Smooth muscle cell of the brain vasculature (primary cell): ENCODE results near the gene FARP2.
A peak's percentile ranks its signal among the peaks of the same experiment; 100 is the strongest.
"Not testable (repeated sequence)": the region's sequence is repeated elsewhere in the genome, so short reads cannot be mapped to it uniquely, and the experiment has no call there.

ENCODE experiments used
- DNase-seq: peaks from one replicate; pipeline ENCODE4 v3.0.0-alpha.2; 2012; ENCODE audit warnings: low read depth, low spot score

The FARP2 gene

GRCh38 chr2:241399941-241400922 lies 44.1 kb downstream of the FARP2 start:
- DNase-seq, result no peak

GRCh38 chr2:241408849-241409248 lies 52.8 kb downstream of the FARP2 start:
- no peak for DNase-seq

- DNase-seq, result peak; percentile 43
These were observed 54.7 kb downstream of the FARP2 start for GRCh38 chr2:241410739-241411176.

GRCh38 chr2:241412144-241412543 lies 56.1 kb downstream of the FARP2 start:
- DNase-seq, result peak; percentile 96

GRCh38 chr2:241413501-241413900 lies 57.4 kb downstream of the FARP2 start:
- DNase-seq, result not testable (repeated sequence)

GRCh38 chr2:241413929-241414580 lies 58.0 kb downstream of the FARP2 start:
- DNase-seq, result no peak

- DNase-seq, result no peak
These were observed 59.1 kb downstream of the FARP2 start for GRCh38 chr2:241415196-241415595.

- no peak for DNase-seq
These were observed 61.5 kb downstream of the FARP2 start for GRCh38 chr2:241417626-241418025.

GRCh38 chr2:241421330-241421729 lies 65.2 kb downstream of the FARP2 start:
- no peak for DNase-seq

GRCh38 chr2:241421942-241422341 lies 65.9 kb downstream of the FARP2 start:
- DNase-seq, result not testable (repeated sequence)

- no peak for DNase-seq
These were observed 66.3 kb downstream of the FARP2 start for GRCh38 chr2:241422350-241422749.

- not testable (repeated sequence) for DNase-seq
These were observed 67.4 kb downstream of the FARP2 start for GRCh38 chr2:241423489-241423888.

- no peak for DNase-seq
These were observed 69.3 kb downstream of the FARP2 start for GRCh38 chr2:241425368-241425767.

GRCh38 chr2:241430178-241430577 lies 74.1 kb downstream of the FARP2 start:
- no peak for DNase-seq

- DNase-seq, result no peak
These were observed 76.9 kb downstream of the FARP2 start for GRCh38 chr2:241432824-241433448.

- no peak for DNase-seq
These were observed 81.1 kb downstream of the FARP2 start for GRCh38 chr2:241437179-241437578.

- no peak for DNase-seq
These were observed 85.4 kb downstream of the FARP2 start for GRCh38 chr2:241441492-241441891.

- peak; percentile 10 for DNase-seq
These were observed 87.6 kb downstream of the FARP2 start for GRCh38 chr2:241443486-241444223.

GRCh38 chr2:241445426-241445825 lies 89.3 kb downstream of the FARP2 start:
- no peak for DNase-seq

- not testable (repeated sequence) for DNase-seq
These were observed 94.0 kb downstream of the FARP2 start for GRCh38 chr2:241450092-241450491.

- DNase-seq, result no peak
These were observed 95.9 kb downstream of the FARP2 start for GRCh38 chr2:241451840-241452506.
